ENCODE measurements around the gene NLGN2. TPM values are rescaled to one million over a fixed set of nuclear protein-coding genes. Genes with fewer than 3 reads are reported as not detected.
"Not testable (repeated sequence)": the region's sequence is repeated elsewhere in the genome, so short reads cannot be mapped to it uniquely, and the experiment has no call there.

NLGN2 gene
- total and polyA plus RNA-seq, 7 donors: 2.8 to 11.5 (median 6.5) TPM

GRCh38 chr17:7367918-7368598 is 39.6 kb upstream of the NLGN2 start:
- ATAC-seq (no peak), DNase-seq (no peak)
- Histone ChIP-seq H3K27me3 (ENCODE audit: insufficient read depth in 3 of 3, low read length in 2 of 3) (peaks cover 0 to 3% (median 0%) of the 10 kb centered on the region in 3 donors), H3K27ac (no peak overlapping the region), H3K9me3 (no peaks in the 10 kb centered on the region), H3K36me3 (ENCODE audit: insufficient read depth in 1 of 2, low read depth in 1 of 2) (no peaks in the 10 kb centered on the region), H3K4me3 (no peak overlapping the region), H3K4me1 (no peaks in the 10 kb centered on the region)
- TF ChIP-seq, protein P1, sequence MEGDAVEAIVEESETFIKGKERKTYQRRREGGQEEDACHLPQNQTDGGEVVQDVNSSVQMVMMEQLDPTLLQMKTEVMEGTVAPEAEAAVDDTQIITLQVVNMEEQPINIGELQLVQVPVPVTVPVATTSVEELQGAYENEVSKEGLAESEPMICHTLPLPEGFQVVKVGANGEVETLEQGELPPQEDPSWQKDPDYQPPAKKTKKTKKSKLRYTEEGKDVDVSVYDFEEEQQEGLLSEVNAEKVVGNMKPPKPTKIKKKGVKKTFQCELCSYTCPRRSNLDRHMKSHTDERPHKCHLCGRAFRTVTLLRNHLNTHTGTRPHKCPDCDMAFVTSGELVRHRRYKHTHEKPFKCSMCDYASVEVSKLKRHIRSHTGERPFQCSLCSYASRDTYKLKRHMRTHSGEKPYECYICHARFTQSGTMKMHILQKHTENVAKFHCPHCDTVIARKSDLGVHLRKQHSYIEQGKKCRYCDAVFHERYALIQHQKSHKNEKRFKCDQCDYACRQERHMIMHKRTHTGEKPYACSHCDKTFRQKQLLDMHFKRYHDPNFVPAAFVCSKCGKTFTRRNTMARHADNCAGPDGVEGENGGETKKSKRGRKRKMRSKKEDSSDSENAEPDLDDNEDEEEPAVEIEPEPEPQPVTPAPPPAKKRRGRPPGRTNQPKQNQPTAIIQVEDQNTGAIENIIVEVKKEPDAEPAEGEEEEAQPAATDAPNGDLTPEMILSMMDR (IDR thresholded peaks at IDR 0.05): no peak
- intact Hi-C loops (cut with DNase I): loop anchor here in 1 of 2 donors (5.0 kb wide), 1 partner anchor 64 kb away; no protein-coding TSS in a partner anchor
- WGBS, 3 donors: 69 to 76% (median 75%) methylated on average over 13 of the region's 13 CpGs

DNA sequence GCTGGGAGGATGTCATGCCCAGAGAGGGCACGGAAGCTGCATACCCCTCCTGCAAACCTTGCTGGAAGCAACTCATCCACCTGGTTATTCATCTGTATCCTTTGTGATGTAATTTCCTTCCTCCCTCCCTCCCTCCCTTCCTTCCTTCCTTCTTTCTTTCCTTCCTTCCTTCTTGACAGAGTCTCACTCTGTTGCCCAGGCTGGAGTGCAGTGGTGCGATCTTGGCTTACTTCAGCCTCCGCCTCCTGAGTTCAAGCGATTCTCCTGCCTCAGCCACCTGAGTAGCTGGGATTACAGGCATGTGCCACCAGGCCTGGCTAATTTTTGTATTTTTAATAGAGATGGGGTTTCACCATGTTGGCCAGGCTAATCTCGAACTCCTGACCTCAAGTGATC is 39.0 kb upstream of the NLGN2 start:
- not testable (repeated sequence) for H3K27ac ChIP-seq; H3K9me3 ChIP-seq; H3K4me1 ChIP-seq; H3K4me3 ChIP-seq; DNase-seq; H3K27me3 ChIP-seq (ENCODE audit: insufficient read depth in 3 of 3, low read length in 2 of 3); H3K36me3 ChIP-seq (ENCODE audit: insufficient read depth in 1 of 2, low read depth in 1 of 2); ATAC-seq
- intact Hi-C loops (cut with DNase I): loop anchor here in 1 of 2 donors (5.0 kb wide), 1 partner anchor 64 kb away; no protein-coding TSS in a partner anchor
- WGBS, 3 donors: 79 to 89% (median 80%) methylated on average over 5 of the region's 5 CpGs

GRCh38 chr17:7369825-7370224 is 37.8 kb upstream of the NLGN2 start:
- intact Hi-C loops (cut with DNase I): loop anchor here in 1 of 2 donors (5.0 kb wide), 1 partner anchor 62 kb away; no protein-coding TSS in a partner anchor
- WGBS, 3 donors: 81 to 90% (median 81%) methylated on average over 5 of the region's 5 CpGs
- no peak for DNase-seq
- Histone ChIP-seq H3K27me3 (ENCODE audit: insufficient read depth in 3 of 3, low read length in 2 of 3) (peaks cover 0 to 3% (median 0%) of the 10 kb centered on the region in 3 donors), H3K9me3 (no peaks in the 10 kb centered on the region), H3K27ac (no peak overlapping the region), H3K4me1 (no peaks in the 10 kb centered on the region), H3K36me3 (ENCODE audit: insufficient read depth in 1 of 2, low read depth in 1 of 2) (no peaks in the 10 kb centered on the region), H3K4me3 (no peak overlapping the region)
- ATAC-seq: no peak
- TF ChIP-seq, protein P1 (IDR thresholded peaks at IDR 0.05): no peak

DNA sequence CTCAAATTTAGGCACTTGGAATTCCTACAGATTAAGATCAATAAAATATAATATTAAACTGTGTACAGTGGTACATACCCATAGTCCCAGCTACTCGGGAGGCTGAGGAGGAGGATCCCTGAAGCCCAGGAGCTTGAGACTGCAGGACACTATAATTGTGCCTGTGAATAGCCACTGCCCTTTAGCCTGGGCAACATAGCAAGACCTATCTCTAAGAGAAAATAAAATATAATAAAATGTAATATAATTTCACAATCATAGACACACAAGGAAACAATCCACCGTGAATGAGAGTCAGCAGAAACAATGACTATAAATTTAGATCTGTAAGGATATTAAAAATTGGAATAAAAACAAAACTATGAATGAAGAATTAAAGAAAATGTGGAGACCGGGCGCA is 36.8 kb upstream of the NLGN2 start:
- ATAC-seq: no peak
- H3K4me3 ChIP-seq: no peak overlapping the region
- H3K27me3 ChIP-seq (ENCODE audit: insufficient read depth in 3 of 3, low read length in 2 of 3): peaks cover 0 to 3% (median 0%) of the 10 kb centered on the region in 3 donors
- TF ChIP-seq, protein P1 (IDR thresholded peaks at IDR 0.05): no peak
- no peaks in the 10 kb centered on the region for H3K36me3 ChIP-seq (ENCODE audit: insufficient read depth in 1 of 2, low read depth in 1 of 2)
- no peaks in the 10 kb centered on the region for H3K4me1 ChIP-seq
- no peak overlapping the region for H3K27ac ChIP-seq
- DNase-seq: no peak
- WGBS, 3 donors: 74 to 91% (median 81%) methylated on average over 4 of the region's 4 CpGs
- no peaks in the 10 kb centered on the region for H3K9me3 ChIP-seq
- intact Hi-C loops (cut with DNase I): no loop called here

GRCh38 chr17:7374353-7374752 is 33.3 kb upstream of the NLGN2 start:
- ATAC-seq (no peak), DNase-seq (no peak)
- no peaks in the 10 kb centered on the region for H3K9me3 ChIP-seq
- no peaks in the 10 kb centered on the region for H3K4me1 ChIP-seq
- WGBS, 3 donors: 87 to 96% (median 88%) methylated on average over 2 of the region's 2 CpGs
- intact Hi-C loops (cut with DNase I): no loop called here
- H3K4me3 ChIP-seq: no peak overlapping the region
- H3K27me3 ChIP-seq (ENCODE audit: insufficient read depth in 3 of 3, low read length in 2 of 3): peaks cover 0 to 3% (median 0%) of the 10 kb centered on the region in 3 donors
- TF ChIP-seq, protein P1 (IDR thresholded peaks at IDR 0.05): no peak
- no peak overlapping the region for H3K27ac ChIP-seq
- H3K36me3 ChIP-seq (ENCODE audit: insufficient read depth in 1 of 2, low read depth in 1 of 2): no peaks in the 10 kb centered on the region
